Epithelial cell of esophagus (primary cell): Measurements from ENCODE around the gene NLRP5.
"Not testable (repeated sequence)": the region's sequence is repeated elsewhere in the genome, so short reads cannot be mapped to it uniquely, and the experiment has no call there.

Experiments
- DNase-seq: peaks from one replicate; pipeline ENCODE4 v3.0.0; 2010; ENCODE audit warnings: low read depth
- H3K4me3 ChIP-seq: 2 replicates; pipeline ENCODE4 v1.5.1; 2011; ENCODE audit warnings: mild to moderate bottlenecking, low read length, control low read depth
- TF ChIP-seq, protein P1 (sequence below): IDR thresholded peaks from 2 replicates; pipeline ENCODE4 v1.5.1; 2011; ENCODE audit warnings: low read depth, mild to moderate bottlenecking, low read length, control low read depth, inconsistent platforms; ENCODE audit not compliant: insufficient read depth; ENCODE audit errors: missing control alignments

The NLRP5 gene

DNA sequence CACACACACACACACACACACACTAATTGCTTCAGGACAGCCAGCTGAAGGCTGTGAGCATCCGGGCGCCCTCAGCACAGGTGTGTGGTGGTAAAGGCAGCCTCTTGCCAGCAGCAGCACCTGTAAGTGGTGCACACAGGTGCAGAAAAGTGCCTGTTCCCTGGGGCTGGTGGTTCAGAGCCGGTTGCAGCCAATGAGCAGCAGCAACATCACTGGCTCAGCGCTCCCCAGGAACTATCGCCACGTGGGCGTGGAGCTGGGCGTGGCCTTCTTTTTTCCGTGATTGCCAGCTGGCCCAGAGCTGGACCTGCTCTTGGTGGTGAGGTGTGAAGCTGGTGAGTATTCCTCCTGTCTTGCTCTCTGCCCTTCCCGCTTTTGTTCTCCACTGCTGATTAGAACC lies at the start of gene NLRP5:
Gene NLRP5 (plus strand): TSS at position 289 of the 400 bp plus-strand sequence.
- TF ChIP-seq, protein P1, sequence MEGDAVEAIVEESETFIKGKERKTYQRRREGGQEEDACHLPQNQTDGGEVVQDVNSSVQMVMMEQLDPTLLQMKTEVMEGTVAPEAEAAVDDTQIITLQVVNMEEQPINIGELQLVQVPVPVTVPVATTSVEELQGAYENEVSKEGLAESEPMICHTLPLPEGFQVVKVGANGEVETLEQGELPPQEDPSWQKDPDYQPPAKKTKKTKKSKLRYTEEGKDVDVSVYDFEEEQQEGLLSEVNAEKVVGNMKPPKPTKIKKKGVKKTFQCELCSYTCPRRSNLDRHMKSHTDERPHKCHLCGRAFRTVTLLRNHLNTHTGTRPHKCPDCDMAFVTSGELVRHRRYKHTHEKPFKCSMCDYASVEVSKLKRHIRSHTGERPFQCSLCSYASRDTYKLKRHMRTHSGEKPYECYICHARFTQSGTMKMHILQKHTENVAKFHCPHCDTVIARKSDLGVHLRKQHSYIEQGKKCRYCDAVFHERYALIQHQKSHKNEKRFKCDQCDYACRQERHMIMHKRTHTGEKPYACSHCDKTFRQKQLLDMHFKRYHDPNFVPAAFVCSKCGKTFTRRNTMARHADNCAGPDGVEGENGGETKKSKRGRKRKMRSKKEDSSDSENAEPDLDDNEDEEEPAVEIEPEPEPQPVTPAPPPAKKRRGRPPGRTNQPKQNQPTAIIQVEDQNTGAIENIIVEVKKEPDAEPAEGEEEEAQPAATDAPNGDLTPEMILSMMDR, result no peak
- H3K4me3 ChIP-seq, result no peak within 1 kb of the TSS
- no peak for DNase-seq

DNA sequence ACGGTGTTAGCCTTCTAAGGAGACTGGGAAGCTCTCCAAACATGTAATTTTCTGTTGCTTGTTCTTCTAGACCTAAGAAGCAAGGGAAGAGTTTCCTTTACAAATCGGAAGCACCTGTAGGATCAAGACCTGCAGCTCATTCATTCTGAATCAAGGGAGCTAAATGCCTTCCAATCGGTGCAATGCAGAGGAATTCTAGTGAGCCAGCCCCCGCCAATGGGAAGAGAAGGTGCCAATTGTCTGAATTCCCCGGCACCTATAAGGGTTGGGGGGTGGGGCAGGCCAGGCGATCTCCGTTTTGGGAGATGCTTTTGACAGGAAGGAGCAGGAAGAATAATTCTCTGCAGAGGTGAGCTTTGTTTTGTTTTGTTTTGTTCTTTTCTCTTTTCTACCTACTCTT lies 47.4 kb upstream of the NLRP5 start:
- H3K4me3 ChIP-seq, result no peak overlapping the region
- no peak for DNase-seq
- TF ChIP-seq, protein P1, result no peak

GRCh38 chr19:55940306-55940705 lies 46.3 kb upstream of the NLRP5 start:
- DNase-seq, result no peak
- no peak overlapping the region for H3K4me3 ChIP-seq
- TF ChIP-seq, protein P1, result no peak

GRCh38 chr19:55947532-55947931 lies 39.0 kb upstream of the NLRP5 start, which contains the start of gene NLRP8:
NLRP8 (plus strand) TSS chr19:55947832.
- DNase-seq, result no peak
- TF ChIP-seq, protein P1, result no peak

GRCh38 chr19:55950566-55950965 lies 36.0 kb upstream of the NLRP5 start:
- not testable (repeated sequence) for DNase-seq, H3K4me3 ChIP-seq

More at GRCh38 chr19:55947532-55947931, 39.0 kb upstream of the NLRP5 start, which contains the start of gene NLRP8:
- no peak within 1 kb of the TSS for H3K4me3 ChIP-seq

DNA sequence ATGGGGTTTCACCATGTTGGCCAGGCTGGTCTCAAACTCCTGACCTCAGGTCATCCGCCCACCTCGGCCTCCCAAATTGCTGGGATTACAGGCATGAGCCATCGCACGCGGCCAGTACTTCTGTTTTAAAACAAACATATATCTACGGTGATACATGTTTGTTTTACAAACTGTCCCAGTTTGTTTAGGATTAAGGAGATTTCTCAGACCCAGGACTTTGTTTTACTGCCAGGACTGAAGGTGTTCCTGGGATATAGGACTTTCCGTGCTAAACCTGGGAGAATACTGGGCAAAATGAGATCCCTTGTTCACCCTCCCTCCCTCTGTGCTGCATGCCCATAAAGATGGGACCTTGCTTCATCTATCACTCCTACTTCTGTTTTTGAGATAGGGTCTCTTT lies 30.1 kb upstream of the NLRP5 start:
- H3K4me3 ChIP-seq, result no peak overlapping the region
- no peak for DNase-seq
- TF ChIP-seq, protein P1, result no peak

GRCh38 chr19:55958356-55958755 lies 28.2 kb upstream of the NLRP5 start:
- TF ChIP-seq, protein P1, result no peak
- DNase-seq, result no peak
- H3K4me3 ChIP-seq, result no peak overlapping the region
